Transverse colon (tissue), 4 donors: ENCODE measurements around the gene CFD. TPM values are rescaled to one million over a fixed set of nuclear protein-coding genes. Genes with fewer than 3 reads are reported as not detected.

ENCODE experiments used
- DNase-seq: peaks from one replicate; pipeline ENCODE4 v3.0.0-alpha.2; 2019
- H3K27ac ChIP-seq, 4 donors: fragments of 200-600 bp; sonication (generic); 2 replicates each; pipeline ENCODE4 v1.5.1; 2016 to 2018; ENCODE audit warnings: inconsistent platforms in 4 of 4
- H3K27me3 ChIP-seq: fragments of 200-600 bp; sonication (generic); 2 replicates; pipeline ENCODE4 v1.5.1; 2017; ENCODE audit warnings: inconsistent platforms
- H3K36me3 ChIP-seq, 4 donors: fragments of 200-600 bp; sonication (generic); 2 replicates each; pipeline ENCODE4 v1.5.1; 2017 to 2019; ENCODE audit warnings: inconsistent platforms in 4 of 4
- H3K4me1 ChIP-seq, 4 donors: fragments of 200-600 bp; sonication (generic); 2 replicates each; pipeline ENCODE4 v1.5.1; 2017 to 2020; ENCODE audit warnings: inconsistent platforms in 4 of 4
- H3K4me3 ChIP-seq, 4 donors: fragments of 200-600 bp; sonication (generic); 1 replicate in 1 of 4; 2 replicates in 3 of 4; pipeline versions ENCODE4 v1.5.1 to v1.6.1; 2017 to 2019; ENCODE audit warnings: inconsistent platforms in 4 of 4
- H3K9me3 ChIP-seq, 2 donors: fragments of 200-600 bp; sonication (generic); 2 replicates each; pipeline ENCODE4 v1.5.1; 2017 to 2019; ENCODE audit warnings: inconsistent platforms in 2 of 2
- CTCF ChIP-seq, 5 experiments: fragments of 200-600 bp in 3 of 5; fragments of 450-650 bp in 2 of 5; sonication (generic) in 3 of 5; IDR thresholded peaks; 1 replicate in 2 of 5; 2 replicates in 3 of 5; pipeline ENCODE4 v1.5.1; 2016 to 2017; ENCODE audit warnings: antibody characterized with exemption in 5 of 5, inconsistent platforms in 3 of 5, mild to moderate bottlenecking in 2 of 5, moderate library complexity in 1 of 5
- EP300 ChIP-seq: sonication (generic); formaldehyde crosslinking; IDR thresholded peaks from one replicate; pipeline ENCODE4 v1.6.1; 2017; ENCODE audit warnings: antibody characterized with exemption, low read depth
- POLR2A ChIP-seq: fragments of 450-650 bp; IDR thresholded peaks from one replicate; pipeline ENCODE4 v1.6.1; 2016; ENCODE audit warnings: antibody characterized with exemption, mild to moderate bottlenecking, moderate library complexity
- POLR2AphosphoS5 ChIP-seq, 3 donors: sonication (generic); formaldehyde crosslinking; IDR thresholded peaks; one replicate each; pipeline ENCODE4 v1.6.1; 2016; ENCODE audit warnings: antibody characterized with exemption in 3 of 3
- WGBS, 2 donors: methylation state at CpG; one replicate each; pipeline ENCODE4 v1.1.5; 2018; ENCODE audit warnings: low coverage in 1 of 2; 5-methylcytosine and 5-hydroxymethylcytosine counted together
- in situ Hi-C, 4 donors: fragments of 200-750 bp; cut with MboI; loops; one replicate each; pipeline versions ENCODE4 v1.15.0 to v1.15.1; 2017; ENCODE audit warnings: low sequenced_read_pairs in 3 of 4, low pct_ligation_motif_present in 1 of 4, low pct_unique_long_range_greater_than_20kb in 1 of 4
- intact Hi-C: fragments of 100-400 bp; cut with DNase I; formaldehyde crosslinking; loops from one replicate; pipeline ENCODE4 v1.15.1; 2023; ENCODE audit warnings: low total_unique reads
- total RNA-seq, 4 donors: library from RNA; depleted of rRNA; stranded (reverse); fragments of >200 nt; gene quantifications; one replicate each; pipeline ENCODE4 v1.1.0, GENCODE V29; 2016

The CFD gene
- total RNA-seq, 4 donors from 2014 or later = 147 to 368 (median 208) TPM

- in situ Hi-C loops = loop anchor here in 1 of 4 donors (25.0 kb wide), 1 partner anchor 125 kb away; the partner anchor contains the start of gene WDR18
These were observed 2.5 kb downstream of the CFD start for GRCh38 chr19:861756-862580.

GRCh38 chr19:862581-863314 is 3.3 kb downstream of the CFD start:
- TF ChIP-seq EP300 = no peak
- peak; percentile 8 for TF ChIP-seq POLR2A
- H3K9me3 ChIP-seq = no peaks in the 10 kb centered on the region
- H3K4me1 ChIP-seq = peaks cover 6 to 46% (median 41%) of the 10 kb centered on the region in 4 donors
- peak; percentile 76 for DNase-seq
- 13% methylated on average over 48 of the region's 48 CpGs; no CpG with 5 or more reads in 1 of the 2 donors for WGBS, 2 donors
- H3K36me3 ChIP-seq = peaks cover 0 to 2% (median 0%) of the 10 kb centered on the region in 4 donors
- in situ Hi-C loops (loop anchor here in 1 of 4 donors (25.0 kb wide), 1 partner anchor 125 kb away; the partner anchor contains the start of gene WDR18), intact Hi-C loops (loop anchor here (5.0 kb wide), 1 partner anchor 55 kb away; the partner anchor contains the start of gene KISS1R)
- H3K27ac ChIP-seq = peak overlapping the region in 2 of 4 donors; percentile 46 to 55
- peaks cover 37% of the 10 kb centered on the region for H3K27me3 ChIP-seq
- peak overlapping the region in 1 of 4 donors; percentile 22 for H3K4me3 ChIP-seq

More at GRCh38 chr19:861756-862580, 2.5 kb downstream of the CFD start:
- no peak for TF ChIP-seq EP300
- TF ChIP-seq CTCF (IDR thresholded peaks at IDR 0.05) = peak in 2 of 5 experiments; percentile 14 to 19
- no peak for TF ChIP-seq POLR2A
- no peak for TF ChIP-seq POLR2AphosphoS5 (IDR thresholded peaks at IDR 0.05)
- intact Hi-C loops = loop anchor here (5.0 kb wide), 1 partner anchor 55 kb away; the partner anchor contains the start of gene KISS1R
- peaks cover 37% of the 10 kb centered on the region for H3K27me3 ChIP-seq
- peak overlapping the region in 1 of 4 donors; percentile 22 for H3K4me3 ChIP-seq
- H3K9me3 ChIP-seq = no peaks in the 10 kb centered on the region
- 14 to 47% methylated on average over 4 to 35 of the region's 60 CpGs for WGBS, 2 donors
- no peaks in the 10 kb centered on the region for H3K36me3 ChIP-seq
- peaks cover 6 to 46% (median 41%) of the 10 kb centered on the region in 4 donors for H3K4me1 ChIP-seq
- H3K27ac ChIP-seq = peak overlapping the region in 2 of 4 donors; percentile 20 to 39
- DNase-seq = peak; percentile 66

GRCh38 chr19:863315-863620 is 3.8 kb downstream of the CFD start:
- Histone ChIP-seq H3K4me3 (peak overlapping the region in 1 of 4 donors; percentile 26), H3K9me3 (no peaks in the 10 kb centered on the region), H3K27ac (peak overlapping the region in 3 of 4 donors; percentile 29 to 55 (median 46)), H3K27me3 (peaks cover 35% of the 10 kb centered on the region), H3K36me3 (peaks cover 0 to 5% (median 0%) of the 10 kb centered on the region in 4 donors), H3K4me1 (peaks cover 6 to 46% (median 41%) of the 10 kb centered on the region in 4 donors)
- in situ Hi-C loops = loop anchor here in 1 of 4 donors (25.0 kb wide), 1 partner anchor 124 kb away; the partner anchor contains the start of gene WDR18
- 60% methylated on average over 7 of the region's 7 CpGs; no CpG with 5 or more reads in 1 of the 2 donors for WGBS, 2 donors
- no peak for DNase-seq
- intact Hi-C loops = loop anchor here (5.0 kb wide), 1 partner anchor 54 kb away; the partner anchor contains the start of gene KISS1R
- TF ChIP-seq POLR2AphosphoS5 (IDR thresholded peaks at IDR 0.05) (no peak), CTCF (IDR thresholded peaks at IDR 0.05) (no peak), EP300 (no peak), POLR2A (no peak)

- peaks cover 0 to 5% (median 0%) of the 10 kb centered on the region in 4 donors for H3K36me3 ChIP-seq
- H3K27ac ChIP-seq = no peak overlapping the region
- no peak overlapping the region for H3K4me3 ChIP-seq
- intact Hi-C loops (no loop called here), in situ Hi-C loops (loop anchor here in 1 of 4 donors (25.0 kb wide), 1 partner anchor 120 kb away; the partner anchor contains the start of gene WDR18)
- H3K9me3 ChIP-seq = no peaks in the 10 kb centered on the region
- H3K4me1 ChIP-seq = peaks cover 13 to 34% (median 26%) of the 10 kb centered on the region in 4 donors
- WGBS, 2 donors = 91% methylated on average over 35 of the region's 38 CpGs; no CpG with 5 or more reads in 1 of the 2 donors
- no peak for DNase-seq
- peaks cover 3% of the 10 kb centered on the region for H3K27me3 ChIP-seq
- TF ChIP-seq EP300 (no peak), POLR2AphosphoS5 (IDR thresholded peaks at IDR 0.05) (no peak), POLR2A (no peak), CTCF (IDR thresholded peaks at IDR 0.05) (no peak)
These were observed 7.4 kb downstream of the CFD start for GRCh38 chr19:866769-867300.
